Panc1 (cell line): ENCODE results near the gene ZFYVE1. TPM values are rescaled to one million over a fixed set of nuclear protein-coding genes. Genes with fewer than 3 reads are reported as not detected.
A peak's percentile ranks its signal among the peaks of the same experiment; 100 is the strongest.

Experiments used
- ATAC-seq: fragments of 200-7000 bp; cut with Tn5 transposase; 2 replicates; pipeline ENCODE4 v1.9.1; 2020; ENCODE audit warnings: mild to moderate bottlenecking, moderate library complexity
- BruUV-seq: library from RNA; stranded (reverse); fragments of 400-500 nt; replicated peaks from 2 replicates; lab custom pipeline; 2021; lab: Mats Ljungman, UMichigan
- CTCF ChIA-PET: fragments of 300-600 bp; sonication (Branson Sonifier 250); formaldehyde crosslinking; loops from one replicate; lab custom pipeline; 2022; ENCODE audit warnings: antibody characterized with exemption; lab: Charles Lee
- POLR2A ChIA-PET: fragments of 300-600 bp; sonication (Branson Sonifier 250); formaldehyde crosslinking; loops from one replicate; lab custom pipeline; 2022; ENCODE audit warnings: antibody characterized with exemption; lab: Charles Lee
- DNase-seq: peaks from one replicate; pipeline ENCODE4 v3.0.0-alpha.2; 2010; ENCODE audit warnings: low read depth, low spot score
- H3K27ac ChIP-seq: 2 replicates; pipeline ENCODE4 v1.5.1; 2011; ENCODE audit warnings: mild to moderate bottlenecking, low read length, inconsistent platforms
- H3K27me3 ChIP-seq: fragments of 200-500 bp; sonication (Bioruptor generic); 2 replicates; pipeline ENCODE4 v1.6.0; 2014; ENCODE audit warnings: low read length, inconsistent platforms; ENCODE audit not compliant: control insufficient read depth, insufficient read depth
- H3K36me3 ChIP-seq: fragments of 200-500 bp; sonication (Bioruptor generic); 2 replicates; pipeline ENCODE4 v1.5.1; 2014; ENCODE audit warnings: inconsistent platforms, mild to moderate bottlenecking, low read length, moderate library complexity; ENCODE audit not compliant: control insufficient read depth, insufficient read depth
- H3K4me1 ChIP-seq: 2 replicates; pipeline ENCODE4 v1.5.1; 2011; ENCODE audit warnings: inconsistent platforms, mild to moderate bottlenecking, low read length, moderate library complexity; ENCODE audit not compliant: control insufficient read depth, insufficient read depth
- H3K4me3 ChIP-seq, 2 experiments: 2 replicates each; pipeline ENCODE4 v1.5.1; 2011 to 2012; ENCODE audit warnings: low read depth in 2 of 2, low read length in 2 of 2, mild to moderate bottlenecking in 2 of 2, inconsistent platforms in 1 of 2, moderate library complexity in 1 of 2
- H3K9me3 ChIP-seq: fragments of 200-500 bp; sonication (Bioruptor generic); 2 replicates; pipeline ENCODE4 v1.5.1; 2014; ENCODE audit warnings: low read depth, mild to moderate bottlenecking, inconsistent platforms, low read length, moderate library complexity; ENCODE audit not compliant: control insufficient read depth, insufficient read depth
- CTCF ChIP-seq: fragments of 450-650 bp; IDR thresholded peaks from 2 replicates; pipeline ENCODE4 v1.5.1; 2017; ENCODE audit warnings: mild to moderate bottlenecking
- POLR2AphosphoS5 ChIP-seq: IDR thresholded peaks from 2 replicates; pipeline ENCODE4 v1.6.1; 2012; ENCODE audit warnings: mild to moderate bottlenecking, low read depth, low read length, moderate library complexity
- SIN3A ChIP-seq: IDR thresholded peaks from 2 replicates; pipeline ENCODE4 v1.6.1; 2012; ENCODE audit warnings: low read depth, mild to moderate bottlenecking, low read length, moderate library complexity, borderline replicate concordance; ENCODE audit not compliant: insufficient read depth
- TCF7L2 ChIP-seq: IDR thresholded peaks from 2 replicates; pipeline ENCODE4 v1.6.1; 2011; ENCODE audit warnings: mild to moderate bottlenecking, low read depth, low read length, inconsistent platforms
- in situ Hi-C: cut with HindIII; loops from 2 replicates; pipeline ENCODE4 v1.10.0; 2016; ENCODE audit warnings: low sequenced_read_pairs, low pct_unique_long_range_greater_than_20kb
- intact Hi-C: fragments of 100-400 bp; cut with micrococcal nuclease; formaldehyde crosslinking; loops from one replicate; pipeline ENCODE4 v1.10.0; 2022; ENCODE audit not compliant: unreplicated experiment
- total RNA-seq: library from RNA; stranded (reverse); gene quantifications from one replicate; pipeline ENCODE4 v1.2.1, GENCODE V29; 2021; ENCODE audit not compliant: unreplicated experiment
- TF ChIP-seq, protein P1 (sequence below), 2 experiments: IDR thresholded peaks; 2 replicates each; pipeline ENCODE4 v1.6.1; 2011 to 2012; ENCODE audit warnings: low read depth in 2 of 2, control low read depth in 1 of 2, low read length in 1 of 2, mild to moderate bottlenecking in 1 of 2, moderate library complexity in 1 of 2; ENCODE audit not compliant: insufficient read depth in 1 of 2

ZFYVE1 gene
- total RNA-seq, 1 experiment from 2014 or later: 19.8 TPM

DNA sequence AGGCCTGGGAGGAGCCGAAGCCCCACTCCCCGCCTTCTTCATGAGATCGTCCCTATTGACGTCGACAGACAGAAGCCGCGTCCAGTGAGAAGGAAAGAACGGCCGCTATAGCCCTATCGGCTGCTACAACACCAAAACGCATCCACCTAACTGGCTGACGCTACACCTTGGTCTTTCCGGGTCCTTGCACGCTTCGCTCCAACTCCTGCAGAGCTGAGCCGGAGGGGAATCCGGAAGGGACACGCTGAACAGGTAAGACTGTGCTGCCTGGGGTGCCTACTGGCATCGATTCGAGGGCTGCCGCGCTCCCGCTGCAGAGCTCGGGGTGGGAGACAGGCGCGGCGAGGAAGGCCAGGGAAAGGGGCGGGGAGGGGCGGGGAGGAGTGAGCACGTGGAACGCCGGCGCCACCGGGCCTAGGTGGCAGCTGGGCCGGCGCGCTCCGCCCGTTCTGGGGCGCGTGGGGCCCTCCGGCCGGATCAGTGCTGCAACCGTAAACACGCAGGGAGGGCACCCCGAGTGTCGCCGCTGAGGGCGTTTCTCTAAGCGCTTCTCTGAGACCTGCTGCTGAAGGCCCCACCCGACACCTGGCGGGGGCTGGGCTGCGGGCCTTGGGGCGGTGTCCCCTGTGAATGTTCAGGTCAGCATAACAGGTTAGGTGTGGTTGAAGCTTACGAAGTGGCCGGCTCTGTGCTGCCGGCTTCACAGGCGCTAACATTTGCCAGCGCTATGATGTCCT, 100.4 kb downstream of the ZFYVE1 start, which contains the start of gene DCAF4:
Gene DCAF4 (plus strand): TSS at position 173 of the 737 bp plus-strand sequence. CDS start 11,515 bp downstream, outside the sequence.
- no TSS peak for BruUV-seq
- Histone ChIP-seq H3K4me3 (peak within 1 kb of the TSS; percentile 53 to 72), H3K27ac (peak within 1 kb of the TSS; percentile 80), H3K9me3 (no peaks in the 10 kb centered on the region), H3K27me3 (no peaks in the 10 kb centered on the region), H3K36me3 (no peaks in the 10 kb centered on the region), H3K4me1 (no peaks in the 10 kb centered on the region; the same call in 1 of the 2 replicates)
- intact Hi-C loops: no loop called here
- TF ChIP-seq TCF7L2 (no peak), SIN3A (peak; percentile 83)
- in situ Hi-C loops: no loop called here
- ChIA-PET POLR2A (interaction anchor here (0.7 kb wide), 1 partner anchor 645 kb away, joined by 3 read pairs; no protein-coding TSS in a partner anchor), CTCF (no interaction called here)
- DNase-seq (peak; percentile 86), ATAC-seq (peak; percentile 99)

DNA sequence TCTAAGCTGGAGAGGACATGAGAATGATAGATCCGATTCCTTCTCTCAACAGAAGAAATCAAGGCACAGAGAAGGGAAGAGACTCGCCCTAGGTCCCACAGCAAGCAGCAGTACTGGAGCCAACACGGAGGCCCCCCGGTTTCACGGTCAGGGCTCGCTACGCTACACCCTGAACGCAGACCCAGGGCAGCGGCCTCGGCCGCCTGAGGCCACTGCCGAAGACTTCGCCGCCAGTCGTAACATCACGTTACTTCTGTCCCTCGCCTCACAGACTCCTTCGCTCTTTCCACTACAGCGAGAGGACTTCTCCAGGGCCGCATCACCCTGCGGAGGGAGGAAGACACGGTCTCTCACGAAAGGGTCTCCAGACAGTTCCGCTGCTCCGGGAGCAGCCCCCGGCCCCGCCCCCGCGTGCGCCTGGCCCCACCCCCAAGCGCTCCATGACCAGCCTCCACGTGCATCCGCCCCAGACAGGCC, 101.1 kb downstream of the ZFYVE1 start:
- Histone ChIP-seq H3K36me3 (no peaks in the 10 kb centered on the region), H3K9me3 (no peaks in the 10 kb centered on the region), H3K4me3 (peak overlapping the region; percentile 53 to 72), H3K27me3 (no peaks in the 10 kb centered on the region), H3K27ac (peak overlapping the region; percentile 80), H3K4me1 (no peaks in the 10 kb centered on the region; the same call in 1 of the 2 replicates)
- ATAC-seq (peak; percentile 68), DNase-seq (no peak)
- in situ Hi-C loops (no loop called here), intact Hi-C loops (no loop called here)
- TF ChIP-seq CTCF (no peak), POLR2AphosphoS5 (no peak), SIN3A (no peak)
- ChIA-PET CTCF (no interaction called here), POLR2A (interaction anchor here (0.7 kb wide), 1 partner anchor 644 kb away, joined by 3 read pairs; no protein-coding TSS in a partner anchor)
- BruUV-seq: no TSS peak

DNA sequence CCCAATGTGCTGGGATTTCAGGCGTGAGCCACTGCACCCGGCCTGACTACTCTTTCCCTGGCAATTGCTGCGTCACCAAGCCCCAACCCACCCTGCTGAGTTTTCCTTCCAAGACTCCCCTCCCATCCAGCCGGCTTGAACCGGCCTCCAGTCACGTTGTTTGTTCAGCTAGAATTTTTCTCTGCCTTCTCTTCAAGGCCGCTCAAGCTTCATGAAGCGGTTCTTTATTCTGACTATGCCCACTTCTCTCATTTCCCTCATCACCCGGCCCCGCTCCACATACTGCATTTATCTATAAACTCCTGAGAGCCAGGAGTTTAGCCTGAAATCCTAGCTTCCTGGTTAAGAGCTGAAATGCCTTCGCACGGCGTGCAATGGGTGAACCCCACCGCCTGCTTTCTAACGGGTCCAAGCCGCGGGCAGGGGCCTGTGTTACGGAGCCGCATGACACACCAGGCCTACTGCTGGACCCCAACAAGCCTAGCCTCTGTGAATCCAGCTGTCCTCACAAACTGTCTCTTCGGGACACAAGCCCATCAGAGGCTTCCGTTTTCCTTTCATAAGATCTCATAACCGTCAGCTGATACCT, 101.6 kb downstream of the ZFYVE1 start:
- Histone ChIP-seq H3K36me3 (no peaks in the 10 kb centered on the region), H3K4me1 (no peaks in the 10 kb centered on the region; the same call in 1 of the 2 replicates), H3K9me3 (no peaks in the 10 kb centered on the region), H3K27me3 (no peaks in the 10 kb centered on the region), H3K27ac (peak overlapping the region; percentile 80), H3K4me3 (peak overlapping the region; percentile 53 to 72)
- CTCF ChIA-PET: no interaction called here
- no TSS peak for BruUV-seq
- intact Hi-C loops: no loop called here
- TF ChIP-seq POLR2AphosphoS5: no peak
- TF ChIP-seq, protein P1, sequence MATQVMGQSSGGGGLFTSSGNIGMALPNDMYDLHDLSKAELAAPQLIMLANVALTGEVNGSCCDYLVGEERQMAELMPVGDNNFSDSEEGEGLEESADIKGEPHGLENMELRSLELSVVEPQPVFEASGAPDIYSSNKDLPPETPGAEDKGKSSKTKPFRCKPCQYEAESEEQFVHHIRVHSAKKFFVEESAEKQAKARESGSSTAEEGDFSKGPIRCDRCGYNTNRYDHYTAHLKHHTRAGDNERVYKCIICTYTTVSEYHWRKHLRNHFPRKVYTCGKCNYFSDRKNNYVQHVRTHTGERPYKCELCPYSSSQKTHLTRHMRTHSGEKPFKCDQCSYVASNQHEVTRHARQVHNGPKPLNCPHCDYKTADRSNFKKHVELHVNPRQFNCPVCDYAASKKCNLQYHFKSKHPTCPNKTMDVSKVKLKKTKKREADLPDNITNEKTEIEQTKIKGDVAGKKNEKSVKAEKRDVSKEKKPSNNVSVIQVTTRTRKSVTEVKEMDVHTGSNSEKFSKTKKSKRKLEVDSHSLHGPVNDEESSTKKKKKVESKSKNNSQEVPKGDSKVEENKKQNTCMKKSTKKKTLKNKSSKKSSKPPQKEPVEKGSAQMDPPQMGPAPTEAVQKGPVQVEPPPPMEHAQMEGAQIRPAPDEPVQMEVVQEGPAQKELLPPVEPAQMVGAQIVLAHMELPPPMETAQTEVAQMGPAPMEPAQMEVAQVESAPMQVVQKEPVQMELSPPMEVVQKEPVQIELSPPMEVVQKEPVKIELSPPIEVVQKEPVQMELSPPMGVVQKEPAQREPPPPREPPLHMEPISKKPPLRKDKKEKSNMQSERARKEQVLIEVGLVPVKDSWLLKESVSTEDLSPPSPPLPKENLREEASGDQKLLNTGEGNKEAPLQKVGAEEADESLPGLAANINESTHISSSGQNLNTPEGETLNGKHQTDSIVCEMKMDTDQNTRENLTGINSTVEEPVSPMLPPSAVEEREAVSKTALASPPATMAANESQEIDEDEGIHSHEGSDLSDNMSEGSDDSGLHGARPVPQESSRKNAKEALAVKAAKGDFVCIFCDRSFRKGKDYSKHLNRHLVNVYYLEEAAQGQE (IDR thresholded peaks at IDR 0.05; ENCODE audit: insufficient read depth in 1 of 2, low read depth in 2 of 2, low read length in 1 of 2): no peak
- TF ChIP-seq TCF7L2: no peak
- TF ChIP-seq CTCF: no peak
- TF ChIP-seq SIN3A: no peak
- POLR2A ChIA-PET: no interaction called here
- in situ Hi-C loops: no loop called here
- ATAC-seq: no peak
- DNase-seq: no peak
